Germinal center (tissue), 1 donor: ENCODE data around the gene PARG.
"Not testable (repeated sequence)": the region's sequence is repeated elsewhere in the genome, so short reads cannot be mapped to it uniquely, and the experiment has no call there.

ENCODE experiments used
- DNase-seq: peaks from one replicate; pipeline ENCODE4 v3.0.0; 2012; ENCODE audit warnings: mixed read lengths, low spot score

PARG gene

GRCh38 chr10:49941447-49942338 is at the start of gene PARG, which contains the start of gene TIMM23B:
Gene PARG, minus strand, starts transcription at chr10:49942027. Its CDS starts 302 bp downstream, at chr10:49941725.
Gene TIMM23B, plus strand, starts transcription at chr10:49942053. Its CDS starts 142 bp downstream, at chr10:49942195.
- DNase-seq = peak; percentile 53

- DNase-seq = not testable (repeated sequence)
These were observed 46.5 kb upstream of the PARG start, which contains the start of gene AGAP6 for GRCh38 chr10:49988376-49988775. Gene AGAP6, plus strand, starts transcription at chr10:49988406. Its CDS starts 310 bp downstream, at chr10:49988716.

GRCh38 chr10:49987207-49987606 is 45.4 kb upstream of the PARG start:
- DNase-seq = not testable (repeated sequence)

- DNase-seq = not testable (repeated sequence)
These were observed 35.9 kb upstream of the PARG start for GRCh38 chr10:49977756-49978155.

- DNase-seq = not testable (repeated sequence)
These were observed 30.3 kb upstream of the PARG start for GRCh38 chr10:49972094-49972493.

- DNase-seq = not testable (repeated sequence)
These were observed 29.6 kb upstream of the PARG start for GRCh38 chr10:49971466-49971865.

- DNase-seq = not testable (repeated sequence)
These were observed 28.6 kb upstream of the PARG start for GRCh38 chr10:49970331-49970857.

- DNase-seq = not testable (repeated sequence)
These were observed 11.3 kb upstream of the PARG start for GRCh38 chr10:49953122-49953521.

- not testable (repeated sequence) for DNase-seq
These were observed 10.2 kb upstream of the PARG start for GRCh38 chr10:49952006-49952405.

- DNase-seq = not testable (repeated sequence)
These were observed 6.9 kb upstream of the PARG start for GRCh38 chr10:49948737-49949136.

GRCh38 chr10:49948142-49948541 is 6.3 kb upstream of the PARG start:
- DNase-seq = not testable (repeated sequence)

GRCh38 chr10:49943607-49944006 is 1.8 kb upstream of the PARG start:
- DNase-seq = not testable (repeated sequence)

GRCh38 chr10:49942339-49942705 is 495 bp upstream of the PARG start:
- DNase-seq = not testable (repeated sequence)

- not testable (repeated sequence) for DNase-seq
These were observed 9.7 kb downstream of the PARG start for GRCh38 chr10:49931959-49932728.

GRCh38 chr10:49931276-49931675 is 10.6 kb downstream of the PARG start:
- not testable (repeated sequence) for DNase-seq

GRCh38 chr10:49923572-49923971 is 18.3 kb downstream of the PARG start:
- DNase-seq = not testable (repeated sequence)

- not testable (repeated sequence) for DNase-seq
These were observed 19.8 kb downstream of the PARG start for GRCh38 chr10:49922041-49922440.

GRCh38 chr10:49917927-49918326 is 23.9 kb downstream of the PARG start:
- not testable (repeated sequence) for DNase-seq

GRCh38 chr10:49916451-49916850 is 25.4 kb downstream of the PARG start:
- not testable (repeated sequence) for DNase-seq

- DNase-seq = not testable (repeated sequence)
These were observed 31.5 kb downstream of the PARG start for GRCh38 chr10:49910295-49910694.

GRCh38 chr10:49908290-49909080 is 33.3 kb downstream of the PARG start:
- DNase-seq = not testable (repeated sequence)
